ENCODE measurements around the gene DOC2A. TPM values are rescaled to one million over a fixed set of nuclear protein-coding genes. Genes with fewer than 3 reads are reported as not detected.

DOC2A gene
- total RNA-seq, 1 donor from 2014 or later: 0.52 TPM

DNA sequence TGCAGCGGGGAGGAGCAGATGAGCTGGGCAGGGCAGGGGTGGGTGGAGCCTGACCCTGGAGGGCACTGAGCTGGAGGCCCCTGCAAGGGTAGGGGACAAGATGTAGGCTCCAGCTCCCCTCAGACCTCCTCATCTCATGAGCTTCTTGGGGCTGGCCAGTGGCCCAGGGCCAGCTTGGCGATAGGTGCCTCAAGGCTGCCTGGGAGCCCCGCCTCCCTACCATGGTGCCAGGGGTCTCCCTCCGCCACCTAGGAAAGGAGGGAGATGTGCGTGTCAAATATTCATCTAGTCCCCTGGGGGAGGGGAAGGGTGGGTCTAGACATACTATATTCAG is 19.3 kb downstream of the DOC2A start:
- no peaks in the 10 kb centered on the region for H3K9me3 ChIP-seq (ENCODE audit: control insufficient read depth in 3 of 3, low read length in 3 of 3)
- H3K4me3 ChIP-seq (ENCODE audit: low read length in 3 of 3): no peak overlapping the region
- H3K9ac ChIP-seq (ENCODE audit: low read depth in 1 of 3, low read length in 3 of 3): no peak overlapping the region
- H3K4me1 ChIP-seq (ENCODE audit: control insufficient read depth in 3 of 3, insufficient read depth in 3 of 3, low read length in 3 of 3): peaks cover 13 to 28% (median 16%) of the 10 kb centered on the region in 3 donors
- peaks cover 0 to 3% (median 0%) of the 10 kb centered on the region in 3 donors for H3K27me3 ChIP-seq (ENCODE audit: control insufficient read depth in 3 of 3, insufficient read depth in 3 of 3, low read length in 3 of 3)
- H3K36me3 ChIP-seq (ENCODE audit: control insufficient read depth in 3 of 3, insufficient read depth in 3 of 3, low read length in 3 of 3): peaks cover 55 to 64% (median 58%) of the 10 kb centered on the region in 3 donors
- H3K27ac ChIP-seq (ENCODE audit: low read depth, low read length): no peak overlapping the region

DNA sequence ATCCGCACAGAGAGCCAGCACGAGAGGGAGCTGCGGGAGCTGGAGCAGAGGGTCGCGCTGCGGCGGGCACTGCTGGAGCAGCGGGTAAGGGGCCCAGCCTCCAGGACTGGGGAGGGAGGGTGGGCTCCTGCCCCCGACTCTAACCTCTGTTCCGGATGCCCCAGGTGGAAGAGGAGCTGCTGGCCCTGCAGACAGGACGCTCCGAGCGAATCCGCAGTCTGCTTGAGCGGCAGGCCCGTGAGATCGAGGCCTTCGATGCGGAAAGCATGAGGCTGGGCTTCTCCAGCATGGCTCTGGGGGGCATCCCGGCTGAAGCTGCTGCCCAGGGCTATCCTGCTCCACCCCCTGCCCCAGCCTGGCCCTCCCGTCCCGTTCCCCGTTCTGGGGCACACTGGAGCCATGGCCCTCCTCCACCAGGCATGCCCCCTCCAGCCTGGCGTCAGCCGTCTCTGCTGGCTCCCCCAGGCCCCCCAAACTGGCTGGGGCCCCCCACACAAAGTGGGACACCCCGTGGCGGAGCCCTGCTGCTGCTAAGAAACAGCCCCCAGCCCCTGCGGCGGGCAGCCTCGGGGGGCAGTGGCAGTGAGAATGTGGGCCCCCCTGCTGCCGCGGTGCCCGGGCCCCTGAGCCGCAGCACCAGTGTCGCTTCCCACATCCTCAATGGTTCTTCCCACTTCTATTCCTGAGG is 19.8 kb downstream of the DOC2A start:
- peaks cover 60 to 69% (median 63%) of the 10 kb centered on the region in 3 donors for H3K36me3 ChIP-seq (ENCODE audit: control insufficient read depth in 3 of 3, insufficient read depth in 3 of 3, low read length in 3 of 3)

GRCh38 chr16:29990034-29990433 is 20.8 kb downstream of the DOC2A start:
- Histone ChIP-seq H3K36me3 (ENCODE audit: control insufficient read depth in 3 of 3, insufficient read depth in 3 of 3, low read length in 3 of 3) (peaks cover 70 to 79% (median 73%) of the 10 kb centered on the region in 3 donors), H3K4me1 (ENCODE audit: control insufficient read depth in 3 of 3, insufficient read depth in 3 of 3, low read length in 3 of 3) (peaks cover 8 to 16% (median 10%) of the 10 kb centered on the region in 3 donors), H3K27ac (ENCODE audit: low read depth, low read length) (no peak overlapping the region), H3K4me3 (ENCODE audit: low read length in 3 of 3) (no peak overlapping the region), H3K9ac (ENCODE audit: low read depth in 1 of 3, low read length in 3 of 3) (no peak overlapping the region), H3K9me3 (ENCODE audit: control insufficient read depth in 3 of 3, low read length in 3 of 3) (no peaks in the 10 kb centered on the region), H3K27me3 (ENCODE audit: control insufficient read depth in 3 of 3, insufficient read depth in 3 of 3, low read length in 3 of 3) (no peaks in the 10 kb centered on the region)

More for the DNA sequence above, 19.8 kb downstream of the DOC2A start:
- H3K27me3 ChIP-seq (ENCODE audit: control insufficient read depth in 3 of 3, insufficient read depth in 3 of 3, low read length in 3 of 3): peaks cover 0 to 3% (median 0%) of the 10 kb centered on the region in 3 donors
- no peak overlapping the region for H3K9ac ChIP-seq (ENCODE audit: low read depth in 1 of 3, low read length in 3 of 3)
- H3K9me3 ChIP-seq (ENCODE audit: control insufficient read depth in 3 of 3, low read length in 3 of 3): no peaks in the 10 kb centered on the region
- H3K27ac ChIP-seq (ENCODE audit: low read depth, low read length): no peak overlapping the region
- H3K4me3 ChIP-seq (ENCODE audit: low read length in 3 of 3): no peak overlapping the region
- H3K4me1 ChIP-seq (ENCODE audit: control insufficient read depth in 3 of 3, insufficient read depth in 3 of 3, low read length in 3 of 3): peaks cover 11 to 24% (median 13%) of the 10 kb centered on the region in 3 donors

- no peak overlapping the region for H3K27ac ChIP-seq (ENCODE audit: low read depth, low read length)
- peaks cover under 1 to 12% (median 4%) of the 10 kb centered on the region in 3 donors for H3K4me1 ChIP-seq (ENCODE audit: control insufficient read depth in 3 of 3, insufficient read depth in 3 of 3, low read length in 3 of 3)
- no peaks in the 10 kb centered on the region for H3K27me3 ChIP-seq (ENCODE audit: control insufficient read depth in 3 of 3, insufficient read depth in 3 of 3, low read length in 3 of 3)
- no peak overlapping the region for H3K9ac ChIP-seq (ENCODE audit: low read depth in 1 of 3, low read length in 3 of 3)
- H3K9me3 ChIP-seq (ENCODE audit: control insufficient read depth in 3 of 3, low read length in 3 of 3): no peaks in the 10 kb centered on the region
- H3K36me3 ChIP-seq (ENCODE audit: control insufficient read depth in 3 of 3, insufficient read depth in 3 of 3, low read length in 3 of 3): peaks cover 77 to 87% (median 80%) of the 10 kb centered on the region in 3 donors
- H3K4me3 ChIP-seq (ENCODE audit: low read length in 3 of 3): no peak overlapping the region
Measured at GRCh38 chr16:29989111-29989858, 21.5 kb downstream of the DOC2A start.

- Histone ChIP-seq H3K27me3 (ENCODE audit: control insufficient read depth in 3 of 3, insufficient read depth in 3 of 3, low read length in 3 of 3) (no peaks in the 10 kb centered on the region), H3K4me1 (ENCODE audit: control insufficient read depth in 3 of 3, insufficient read depth in 3 of 3, low read length in 3 of 3) (peaks cover 0 to 9% (median 2%) of the 10 kb centered on the region in 3 donors), H3K36me3 (ENCODE audit: control insufficient read depth in 3 of 3, insufficient read depth in 3 of 3, low read length in 3 of 3) (peaks cover 80 to 91% (median 84%) of the 10 kb centered on the region in 3 donors), H3K4me3 (ENCODE audit: low read length in 3 of 3) (no peak overlapping the region), H3K9ac (ENCODE audit: low read depth in 1 of 3, low read length in 3 of 3) (no peak overlapping the region), H3K27ac (ENCODE audit: low read depth, low read length) (no peak overlapping the region), H3K9me3 (ENCODE audit: control insufficient read depth in 3 of 3, low read length in 3 of 3) (no peaks in the 10 kb centered on the region)
Measured at GRCh38 chr16:29988346-29989075, 22.3 kb downstream of the DOC2A start.

DNA sequence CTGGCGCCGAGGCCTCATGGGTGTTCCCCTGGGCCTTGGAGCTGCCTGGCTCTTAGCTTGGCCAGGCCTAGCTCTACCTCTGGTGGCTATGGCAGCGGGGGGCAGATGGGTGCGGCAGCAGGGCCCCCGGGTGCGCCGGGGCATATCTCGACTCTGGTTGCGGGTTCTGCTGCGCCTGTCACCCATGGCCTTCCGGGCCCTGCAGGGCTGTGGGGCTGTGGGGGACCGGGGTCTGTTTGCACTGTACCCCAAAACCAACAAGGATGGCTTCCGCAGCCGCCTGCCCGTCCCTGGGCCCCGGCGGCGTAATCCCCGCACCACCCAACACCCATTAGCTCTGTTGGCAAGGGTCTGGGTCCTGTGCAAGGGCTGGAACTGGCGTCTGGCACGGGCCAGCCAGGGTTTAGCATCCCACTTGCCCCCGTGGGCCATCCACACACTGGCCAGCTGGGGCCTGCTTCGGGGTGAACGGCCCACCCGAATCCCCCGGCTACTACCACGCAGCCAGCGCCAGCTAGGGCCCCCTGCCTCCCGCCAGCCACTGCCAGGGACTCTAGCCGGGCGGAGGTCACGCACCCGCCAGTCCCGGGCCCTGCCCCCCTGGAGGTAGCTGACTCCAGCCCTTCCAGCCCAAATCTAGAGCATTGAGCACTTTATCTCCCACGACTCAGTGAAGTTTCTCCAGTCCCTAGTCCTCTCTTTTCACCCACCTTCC is 23.3 kb downstream of the DOC2A start:
- peaks cover 80 to 91% (median 87%) of the 10 kb centered on the region in 3 donors for H3K36me3 ChIP-seq (ENCODE audit: control insufficient read depth in 3 of 3, insufficient read depth in 3 of 3, low read length in 3 of 3)
- H3K4me1 ChIP-seq (ENCODE audit: control insufficient read depth in 3 of 3, insufficient read depth in 3 of 3, low read length in 3 of 3): peaks cover 0 to 7% (median 2%) of the 10 kb centered on the region in 3 donors
- no peaks in the 10 kb centered on the region for H3K27me3 ChIP-seq (ENCODE audit: control insufficient read depth in 3 of 3, insufficient read depth in 3 of 3, low read length in 3 of 3)
- H3K9ac ChIP-seq (ENCODE audit: low read depth in 1 of 3, low read length in 3 of 3): no peak overlapping the region
- H3K9me3 ChIP-seq (ENCODE audit: control insufficient read depth in 3 of 3, low read length in 3 of 3): no peaks in the 10 kb centered on the region
- H3K27ac ChIP-seq (ENCODE audit: low read depth, low read length): no peak overlapping the region
- H3K4me3 ChIP-seq (ENCODE audit: low read length in 3 of 3): no peak overlapping the region

GRCh38 chr16:29986931-29987330 is 23.9 kb downstream of the DOC2A start:
- peaks cover 82 to 91% (median 86%) of the 10 kb centered on the region in 3 donors for H3K36me3 ChIP-seq (ENCODE audit: control insufficient read depth in 3 of 3, insufficient read depth in 3 of 3, low read length in 3 of 3)

DNA sequence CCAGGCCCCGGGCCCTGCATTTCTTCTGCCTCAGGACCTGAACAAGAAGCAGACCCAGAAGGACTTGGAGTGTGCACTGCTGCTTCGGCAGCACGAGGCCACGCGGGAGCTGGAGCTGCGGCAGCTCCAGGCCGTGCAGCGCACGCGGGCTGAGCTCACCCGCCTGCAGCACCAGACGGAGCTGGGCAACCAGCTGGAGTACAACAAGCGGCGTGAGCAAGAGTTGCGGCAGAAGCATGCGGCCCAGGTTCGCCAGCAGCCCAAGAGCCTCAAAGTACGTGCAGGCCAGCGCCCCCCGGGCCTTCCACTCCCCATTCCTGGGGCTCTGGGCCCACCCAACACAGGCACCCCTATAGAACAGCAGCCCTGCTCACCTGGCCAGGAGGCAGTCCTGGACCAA is 24.6 kb downstream of the DOC2A start:
- Histone ChIP-seq H3K27ac (ENCODE audit: low read depth, low read length) (no peak overlapping the region), H3K9me3 (ENCODE audit: control insufficient read depth in 3 of 3, low read length in 3 of 3) (no peaks in the 10 kb centered on the region), H3K4me1 (ENCODE audit: control insufficient read depth in 3 of 3, insufficient read depth in 3 of 3, low read length in 3 of 3) (peaks cover 0 to 4% (median 2%) of the 10 kb centered on the region in 3 donors), H3K27me3 (ENCODE audit: control insufficient read depth in 3 of 3, insufficient read depth in 3 of 3, low read length in 3 of 3) (no peaks in the 10 kb centered on the region), H3K4me3 (ENCODE audit: low read length in 3 of 3) (no peak overlapping the region), H3K36me3 (ENCODE audit: control insufficient read depth in 3 of 3, insufficient read depth in 3 of 3, low read length in 3 of 3) (peaks cover 88 to 95% (median 89%) of the 10 kb centered on the region in 3 donors), H3K9ac (ENCODE audit: low read depth in 1 of 3, low read length in 3 of 3) (no peak overlapping the region)

More at GRCh38 chr16:29986931-29987330, 23.9 kb downstream of the DOC2A start:
- Histone ChIP-seq H3K27me3 (ENCODE audit: control insufficient read depth in 3 of 3, insufficient read depth in 3 of 3, low read length in 3 of 3) (no peaks in the 10 kb centered on the region), H3K4me3 (ENCODE audit: low read length in 3 of 3) (no peak overlapping the region), H3K4me1 (ENCODE audit: control insufficient read depth in 3 of 3, insufficient read depth in 3 of 3, low read length in 3 of 3) (peaks cover 0 to 4% (median 2%) of the 10 kb centered on the region in 3 donors), H3K27ac (ENCODE audit: low read depth, low read length) (no peak overlapping the region), H3K9me3 (ENCODE audit: control insufficient read depth in 3 of 3, low read length in 3 of 3) (no peaks in the 10 kb centered on the region), H3K9ac (ENCODE audit: low read depth in 1 of 3, low read length in 3 of 3) (no peak overlapping the region)

DNA sequence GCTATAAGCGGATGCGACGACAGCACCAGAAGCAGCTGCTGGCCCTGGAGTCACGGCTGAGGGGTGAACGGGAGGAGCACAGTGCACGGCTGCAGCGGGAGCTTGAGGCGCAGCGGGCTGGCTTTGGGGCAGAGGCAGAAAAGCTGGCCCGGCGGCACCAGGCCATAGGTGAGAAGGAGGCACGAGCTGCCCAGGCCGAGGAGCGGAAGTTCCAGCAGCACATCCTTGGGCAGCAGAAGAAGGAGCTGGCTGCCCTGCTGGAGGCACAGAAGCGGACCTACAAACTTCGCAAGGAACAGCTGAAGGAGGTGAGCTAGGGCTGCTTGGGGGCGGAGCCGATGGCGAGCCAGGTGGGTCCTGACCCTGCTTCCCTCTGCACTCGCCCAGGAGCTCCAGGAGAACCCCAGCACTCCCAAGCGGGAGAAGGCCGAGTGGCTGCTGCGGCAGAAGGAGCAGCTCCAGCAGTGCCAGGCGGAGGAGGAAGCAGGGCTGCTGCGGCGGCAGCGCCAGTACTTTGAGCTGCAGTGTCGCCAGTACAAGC is 25.5 kb downstream of the DOC2A start:
- Histone ChIP-seq H3K27me3 (ENCODE audit: control insufficient read depth in 3 of 3, insufficient read depth in 3 of 3, low read length in 3 of 3) (no peaks in the 10 kb centered on the region), H3K9me3 (ENCODE audit: control insufficient read depth in 3 of 3, low read length in 3 of 3) (no peaks in the 10 kb centered on the region), H3K27ac (ENCODE audit: low read depth, low read length) (no peak overlapping the region), H3K36me3 (ENCODE audit: control insufficient read depth in 3 of 3, insufficient read depth in 3 of 3, low read length in 3 of 3) (peaks cover 88 to 97% (median 91%) of the 10 kb centered on the region in 3 donors), H3K4me3 (ENCODE audit: low read length in 3 of 3) (no peak overlapping the region), H3K4me1 (ENCODE audit: control insufficient read depth in 3 of 3, insufficient read depth in 3 of 3, low read length in 3 of 3) (peaks cover 0 to 4% (median 2%) of the 10 kb centered on the region in 3 donors), H3K9ac (ENCODE audit: low read depth in 1 of 3, low read length in 3 of 3) (no peak overlapping the region)

Data from skeletal muscle tissue (tissue), 4 donors.